SK-N-SH treated with all-trans-retinoic acid at 6 μM for 48 hours (cell line): Measurements from ENCODE around the gene ALAS1.

ENCODE experiments used
- ARNTL ChIP-seq: fragments of 450-650 bp; formaldehyde crosslinking; IDR thresholded peaks from 2 replicates; pipeline ENCODE4 v1.5.0; 2020; ENCODE audit warnings: low read depth, mild to moderate bottlenecking, moderate library complexity, borderline replicate concordance
- BACH2 ChIP-seq: fragments of 250-450 bp; sonication (Bioruptor Pico); IDR thresholded peaks from 2 replicates; pipeline ENCODE4 v1.9.0; 2021; ENCODE audit warnings: mild to moderate bottlenecking, borderline replicate concordance
- TCF4 ChIP-seq: fragments of 250-450 bp; sonication (Bioruptor Pico); IDR thresholded peaks from 2 replicates; pipeline ENCODE4 v1.8.0; 2021; ENCODE audit warnings: mild to moderate bottlenecking, moderate library complexity, borderline replicate concordance
- ZC3H10 ChIP-seq: fragments of 250-450 bp; sonication (Bioruptor Pico); IDR thresholded peaks from 2 replicates; pipeline ENCODE4 v1.5.1; 2021; ENCODE audit warnings: mild to moderate bottlenecking, moderate library complexity
- ZFP30 ChIP-seq: fragments of 450-650 bp; formaldehyde crosslinking; IDR thresholded peaks from 2 replicates; pipeline ENCODE4 v1.5.0; 2022; ENCODE audit warnings: mild to moderate bottlenecking, moderate library complexity
- ZNF70 ChIP-seq: fragments of 450-650 bp; formaldehyde crosslinking; IDR thresholded peaks from 2 replicates; pipeline ENCODE4 v1.5.0; 2020; ENCODE audit warnings: mild to moderate bottlenecking, moderate library complexity
- ZNF8 ChIP-seq: fragments of 450-650 bp; formaldehyde crosslinking; IDR thresholded peaks from 2 replicates; pipeline ENCODE4 v1.5.0; 2020; ENCODE audit warnings: mild to moderate bottlenecking, moderate library complexity
- TF ChIP-seq, protein P1 (sequence below): fragments of 250-450 bp; sonication (Bioruptor Pico); IDR thresholded peaks from 2 replicates; pipeline ENCODE4 v1.8.0; 2021; ENCODE audit warnings: low read depth, mild to moderate bottlenecking, moderate library complexity, borderline replicate concordance
- TF ChIP-seq, protein P2 (sequence below): fragments of 250-450 bp; sonication (Bioruptor Pico); IDR thresholded peaks from 2 replicates; pipeline ENCODE4 v1.8.0; 2020; ENCODE audit warnings: mild to moderate bottlenecking, moderate library complexity, borderline replicate concordance

DNA sequence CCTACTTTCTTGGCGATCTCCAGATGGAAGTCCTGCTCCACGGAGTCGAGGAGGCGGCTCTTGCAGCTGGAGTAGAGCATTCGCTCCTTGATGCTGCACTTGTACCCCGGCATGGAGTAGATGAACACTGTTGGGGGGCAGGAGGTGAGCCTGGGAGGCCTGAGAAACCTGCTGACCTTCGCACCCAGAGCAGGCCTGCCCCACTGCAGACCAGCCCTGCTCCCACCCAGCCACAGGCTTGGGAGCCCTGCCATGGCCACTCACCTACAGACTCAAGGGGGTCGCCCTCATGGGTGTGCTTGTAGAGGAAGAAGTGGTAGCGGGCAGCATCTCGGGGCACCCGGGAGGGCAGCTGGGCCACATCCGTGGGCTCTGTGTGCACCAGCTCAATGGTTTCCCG, 31.7 kb downstream of the ALAS1 start:
- TF ChIP-seq BACH2: no peak
- TF ChIP-seq, protein P1, sequence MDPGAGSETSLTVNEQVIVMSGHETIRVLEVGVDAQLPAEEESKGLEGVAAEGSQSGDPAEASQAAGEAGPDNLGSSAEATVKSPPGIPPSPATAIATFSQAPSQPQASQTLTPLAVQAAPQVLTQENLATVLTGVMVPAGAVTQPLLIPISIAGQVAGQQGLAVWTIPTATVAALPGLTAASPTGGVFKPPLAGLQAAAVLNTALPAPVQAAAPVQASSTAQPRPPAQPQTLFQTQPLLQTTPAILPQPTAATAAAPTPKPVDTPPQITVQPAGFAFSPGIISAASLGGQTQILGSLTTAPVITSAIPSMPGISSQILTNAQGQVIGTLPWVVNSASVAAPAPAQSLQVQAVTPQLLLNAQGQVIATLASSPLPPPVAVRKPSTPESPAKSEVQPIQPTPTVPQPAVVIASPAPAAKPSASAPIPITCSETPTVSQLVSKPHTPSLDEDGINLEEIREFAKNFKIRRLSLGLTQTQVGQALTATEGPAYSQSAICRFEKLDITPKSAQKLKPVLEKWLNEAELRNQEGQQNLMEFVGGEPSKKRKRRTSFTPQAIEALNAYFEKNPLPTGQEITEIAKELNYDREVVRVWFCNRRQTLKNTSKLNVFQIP (CRISPR knock-in tag): no peak
- no peak for TF ChIP-seq ZNF70 (CRISPR knock-in tag)
- TF ChIP-seq, protein P2, sequence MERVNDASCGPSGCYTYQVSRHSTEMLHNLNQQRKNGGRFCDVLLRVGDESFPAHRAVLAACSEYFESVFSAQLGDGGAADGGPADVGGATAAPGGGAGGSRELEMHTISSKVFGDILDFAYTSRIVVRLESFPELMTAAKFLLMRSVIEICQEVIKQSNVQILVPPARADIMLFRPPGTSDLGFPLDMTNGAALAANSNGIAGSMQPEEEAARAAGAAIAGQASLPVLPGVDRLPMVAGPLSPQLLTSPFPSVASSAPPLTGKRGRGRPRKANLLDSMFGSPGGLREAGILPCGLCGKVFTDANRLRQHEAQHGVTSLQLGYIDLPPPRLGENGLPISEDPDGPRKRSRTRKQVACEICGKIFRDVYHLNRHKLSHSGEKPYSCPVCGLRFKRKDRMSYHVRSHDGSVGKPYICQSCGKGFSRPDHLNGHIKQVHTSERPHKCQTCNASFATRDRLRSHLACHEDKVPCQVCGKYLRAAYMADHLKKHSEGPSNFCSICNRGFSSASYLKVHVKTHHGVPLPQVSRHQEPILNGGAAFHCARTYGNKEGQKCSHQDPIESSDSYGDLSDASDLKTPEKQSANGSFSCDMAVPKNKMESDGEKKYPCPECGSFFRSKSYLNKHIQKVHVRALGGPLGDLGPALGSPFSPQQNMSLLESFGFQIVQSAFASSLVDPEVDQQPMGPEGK (CRISPR knock-in tag): no peak
- no peak for TF ChIP-seq ZNF8 (CRISPR knock-in tag)
- TF ChIP-seq TCF4 (CRISPR knock-in tag): no peak
- no peak for TF ChIP-seq ZC3H10
- TF ChIP-seq ARNTL (CRISPR knock-in tag): no peak
- no peak for TF ChIP-seq ZFP30
